ENCODE measurements around the gene PARP1. TPM values are rescaled to one million over a fixed set of nuclear protein-coding genes. Genes with fewer than 3 reads are reported as not detected.
A peak's percentile ranks its signal among the peaks of the same experiment; 100 is the strongest.

PARP1 gene
- total RNA-seq, 1 donor from 2014 or later, result 220 TPM

DNA sequence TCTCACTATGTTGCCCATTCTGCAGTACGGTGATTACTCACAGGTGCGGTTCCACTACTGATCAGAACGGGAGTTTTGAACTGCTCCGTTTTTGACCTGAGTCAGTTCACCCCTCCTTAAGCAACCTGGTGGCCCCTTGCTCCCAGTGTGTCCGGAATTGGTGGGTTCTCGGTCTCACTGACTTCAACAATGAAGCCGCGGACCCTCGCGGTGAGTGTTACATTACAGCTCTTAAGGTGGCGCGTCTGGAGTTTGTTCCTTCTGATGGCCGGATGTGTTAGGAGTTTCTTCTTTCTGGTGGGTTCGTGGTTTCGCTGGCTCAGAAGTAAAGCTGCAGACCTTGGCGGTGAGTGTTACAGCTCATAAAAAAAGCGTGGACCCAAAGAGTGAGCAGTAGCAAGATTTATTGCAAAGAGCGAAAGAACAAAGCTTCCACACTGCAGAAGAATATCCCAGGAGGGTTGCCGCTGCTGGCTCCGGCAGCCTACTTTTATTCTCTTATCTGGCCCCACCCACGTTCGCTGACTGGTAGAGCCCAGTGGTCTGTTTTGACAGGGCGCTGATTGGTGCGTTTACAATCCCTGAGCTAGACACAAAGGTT is 17.6 kb upstream of the PARP1 start:
- Mint-ChIP-seq H3K27me3 (ENCODE audit: insufficient read depth) (peaks cover 8% of the 10 kb centered on the region), H3K9me3 (no peaks in the 10 kb centered on the region), H3K36me3 (ENCODE audit: low read depth) (no peaks in the 10 kb centered on the region), H3K4me3 (peak overlapping the region; percentile 78), H3K27ac (peak overlapping the region; percentile 32), H3K4me1 (ENCODE audit: low read depth) (peaks cover 7% of the 10 kb centered on the region)
- intact Hi-C loops (cut with micrococcal nuclease), result loop anchor here (1.0 to 2.0 kb wide), 2 partner anchors 17 to 125 kb away; partner anchors contain the start of gene PARP1
- peak; percentile 6 for DNase-seq (ENCODE audit: low spot score)

DNA sequence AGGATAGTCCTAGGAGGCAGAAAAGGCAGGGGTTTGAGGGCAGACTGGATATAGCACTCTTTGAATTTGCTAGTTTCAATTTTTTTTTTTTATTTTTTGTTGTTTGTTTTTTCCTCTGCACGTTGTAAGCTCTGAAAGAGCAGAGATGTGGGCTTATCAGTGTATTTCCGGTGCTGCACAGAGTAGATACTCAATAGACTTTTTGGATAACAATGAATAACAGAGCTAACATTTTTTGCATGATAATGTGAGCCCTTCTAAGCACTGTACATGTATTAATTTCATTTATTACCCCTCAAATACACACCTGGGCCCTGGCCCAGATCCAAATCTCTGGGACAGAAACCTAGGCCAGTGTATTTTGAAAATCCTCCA is 17.1 kb upstream of the PARP1 start:
- Mint-ChIP-seq H3K4me1 (ENCODE audit: low read depth) (peaks cover 7% of the 10 kb centered on the region), H3K27me3 (ENCODE audit: insufficient read depth) (peaks cover 8% of the 10 kb centered on the region), H3K4me3 (no peak overlapping the region), H3K9me3 (no peaks in the 10 kb centered on the region), H3K36me3 (ENCODE audit: low read depth) (no peaks in the 10 kb centered on the region), H3K27ac (no peak overlapping the region)
- intact Hi-C loops (cut with micrococcal nuclease), result loop anchor here (1.0 to 2.0 kb wide), 2 partner anchors 17 to 126 kb away; partner anchors contain the start of gene PARP1
- DNase-seq (ENCODE audit: low spot score), result no peak

DNA sequence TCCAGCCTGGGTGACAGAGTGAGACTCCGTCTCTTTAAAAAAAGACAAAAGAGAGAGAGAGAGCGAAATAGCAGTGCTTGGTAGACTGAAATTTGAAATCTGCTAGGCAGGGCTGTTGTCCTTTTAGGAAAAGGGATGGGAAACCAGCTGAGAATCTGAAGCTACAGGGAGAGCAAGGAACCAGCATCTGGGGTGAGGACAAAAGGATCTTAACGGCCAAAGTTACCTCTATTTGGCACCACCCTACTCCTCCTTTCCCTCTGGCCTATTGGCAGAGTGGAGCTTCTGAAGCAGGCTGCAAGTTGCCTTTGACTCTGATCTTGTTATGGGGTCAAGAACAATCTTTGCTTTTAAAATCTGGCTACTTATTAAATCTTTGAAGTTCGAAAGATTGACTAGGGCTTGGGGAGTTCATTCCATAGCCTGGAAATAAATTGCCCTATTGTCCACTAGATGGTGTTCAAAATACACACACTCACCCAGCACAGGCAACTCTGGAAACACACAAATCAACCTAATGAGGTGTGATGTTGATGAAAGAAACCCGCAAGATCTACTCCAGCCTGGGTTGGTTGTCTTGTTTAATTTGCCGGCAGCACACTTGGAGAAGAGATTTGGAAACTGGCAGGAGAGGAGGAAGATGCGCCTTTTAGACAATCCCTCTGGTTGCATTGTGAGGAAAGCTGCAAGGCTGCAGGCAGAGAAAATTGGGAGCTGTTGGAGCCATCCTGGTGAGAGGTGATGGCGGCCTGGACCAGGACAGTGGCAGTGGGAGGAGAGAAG is 16.5 kb upstream of the PARP1 start:
- no peak overlapping the region for H3K4me3 Mint-ChIP-seq
- no peaks in the 10 kb centered on the region for H3K9me3 Mint-ChIP-seq
- intact Hi-C loops (cut with micrococcal nuclease), result loop anchor here (1.0 to 2.0 kb wide), 2 partner anchors 16 to 126 kb away; partner anchors contain the start of gene PARP1
- DNase-seq (ENCODE audit: low spot score), result no peak
- peaks cover 10% of the 10 kb centered on the region for H3K27me3 Mint-ChIP-seq (ENCODE audit: insufficient read depth)
- H3K27ac Mint-ChIP-seq, result peak overlapping the region; percentile 56
- H3K36me3 Mint-ChIP-seq (ENCODE audit: low read depth), result no peaks in the 10 kb centered on the region
- H3K4me1 Mint-ChIP-seq (ENCODE audit: low read depth), result peaks cover 7% of the 10 kb centered on the region

DNA sequence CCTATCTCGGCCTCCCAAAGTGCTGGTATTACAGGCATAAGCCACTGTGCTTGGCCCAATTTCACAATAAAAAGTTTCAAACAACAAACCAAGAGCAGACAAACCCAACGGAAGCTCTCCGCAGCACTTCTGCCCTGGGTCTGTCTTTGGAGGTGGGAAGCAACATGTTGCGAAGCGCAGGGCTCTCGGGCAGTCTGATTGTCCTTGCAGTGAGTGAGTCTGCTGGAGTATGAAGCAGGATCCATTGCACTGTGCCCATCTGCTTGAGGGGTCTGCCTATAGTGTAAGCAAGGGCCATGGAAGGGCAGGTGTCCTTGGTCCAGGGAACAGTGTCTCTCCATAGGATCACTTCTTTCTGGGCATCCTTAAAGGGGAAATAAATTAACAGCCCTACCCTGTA is 14.6 kb upstream of the PARP1 start:
- H3K9me3 Mint-ChIP-seq, result no peaks in the 10 kb centered on the region
- intact Hi-C loops (cut with micrococcal nuclease), result no loop called here

DNA sequence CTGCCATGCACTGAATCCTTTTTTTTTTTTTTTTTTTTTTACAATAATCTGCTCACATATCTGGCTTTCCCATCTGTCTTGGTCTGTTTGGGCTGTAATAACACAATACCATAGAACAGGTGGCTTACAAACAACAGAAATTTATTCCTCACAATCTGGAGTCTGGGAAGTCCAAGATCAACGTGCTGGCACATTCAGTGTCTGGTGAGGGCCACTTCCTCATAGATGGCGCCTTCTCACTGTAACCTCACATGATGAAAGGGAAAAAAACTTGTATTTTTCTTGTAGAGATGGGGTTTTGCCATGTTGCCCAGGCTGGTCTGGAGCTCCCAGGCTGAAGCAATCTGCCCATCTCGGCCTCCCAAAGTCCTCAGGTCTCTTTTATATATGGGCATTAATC is 13.0 kb upstream of the PARP1 start:
- intact Hi-C loops (cut with micrococcal nuclease), result no loop called here
- no peak overlapping the region for H3K4me3 Mint-ChIP-seq
- H3K36me3 Mint-ChIP-seq (ENCODE audit: low read depth), result no peaks in the 10 kb centered on the region
- peaks cover 6% of the 10 kb centered on the region for H3K4me1 Mint-ChIP-seq (ENCODE audit: low read depth)
- H3K27ac Mint-ChIP-seq, result no peak overlapping the region
- no peaks in the 10 kb centered on the region for H3K9me3 Mint-ChIP-seq
- no peak for DNase-seq (ENCODE audit: low spot score)
- H3K27me3 Mint-ChIP-seq (ENCODE audit: insufficient read depth), result peaks cover 15% of the 10 kb centered on the region

More for the DNA sequence above, 14.6 kb upstream of the PARP1 start:
- H3K4me3 Mint-ChIP-seq, result no peak overlapping the region
- H3K27ac Mint-ChIP-seq, result no peak overlapping the region
- H3K36me3 Mint-ChIP-seq (ENCODE audit: low read depth), result no peaks in the 10 kb centered on the region
- H3K27me3 Mint-ChIP-seq (ENCODE audit: insufficient read depth), result peaks cover 9% of the 10 kb centered on the region
- DNase-seq (ENCODE audit: low spot score), result no peak
- peaks cover 7% of the 10 kb centered on the region for H3K4me1 Mint-ChIP-seq (ENCODE audit: low read depth)

DNA sequence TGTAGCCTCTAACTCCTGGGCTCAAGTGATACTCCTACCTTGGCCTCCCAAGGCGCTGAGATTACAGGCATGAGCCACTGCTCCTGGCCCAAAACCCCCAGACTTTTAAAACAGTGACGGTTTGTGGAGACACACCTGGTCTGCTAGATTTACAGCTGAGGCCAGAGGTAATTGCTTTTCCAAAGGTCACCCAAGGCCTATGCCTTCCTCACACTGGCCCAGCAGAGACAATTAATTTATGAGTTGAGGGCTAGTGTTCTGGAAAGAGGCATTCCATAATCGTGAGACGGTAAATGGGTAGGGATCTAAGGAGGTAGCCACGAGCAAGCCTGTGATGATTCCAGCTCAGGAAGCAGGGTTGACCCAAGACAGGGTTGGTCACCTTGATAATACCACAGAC is 12.4 kb upstream of the PARP1 start:
- no peaks in the 10 kb centered on the region for H3K4me1 Mint-ChIP-seq (ENCODE audit: low read depth)
- peaks cover 15% of the 10 kb centered on the region for H3K27me3 Mint-ChIP-seq (ENCODE audit: insufficient read depth)
- intact Hi-C loops (cut with micrococcal nuclease), result no loop called here
- no peak for DNase-seq (ENCODE audit: low spot score)
- H3K4me3 Mint-ChIP-seq, result no peak overlapping the region
- no peak overlapping the region for H3K27ac Mint-ChIP-seq
- no peaks in the 10 kb centered on the region for H3K36me3 Mint-ChIP-seq (ENCODE audit: low read depth)
- H3K9me3 Mint-ChIP-seq, result no peaks in the 10 kb centered on the region

DNA sequence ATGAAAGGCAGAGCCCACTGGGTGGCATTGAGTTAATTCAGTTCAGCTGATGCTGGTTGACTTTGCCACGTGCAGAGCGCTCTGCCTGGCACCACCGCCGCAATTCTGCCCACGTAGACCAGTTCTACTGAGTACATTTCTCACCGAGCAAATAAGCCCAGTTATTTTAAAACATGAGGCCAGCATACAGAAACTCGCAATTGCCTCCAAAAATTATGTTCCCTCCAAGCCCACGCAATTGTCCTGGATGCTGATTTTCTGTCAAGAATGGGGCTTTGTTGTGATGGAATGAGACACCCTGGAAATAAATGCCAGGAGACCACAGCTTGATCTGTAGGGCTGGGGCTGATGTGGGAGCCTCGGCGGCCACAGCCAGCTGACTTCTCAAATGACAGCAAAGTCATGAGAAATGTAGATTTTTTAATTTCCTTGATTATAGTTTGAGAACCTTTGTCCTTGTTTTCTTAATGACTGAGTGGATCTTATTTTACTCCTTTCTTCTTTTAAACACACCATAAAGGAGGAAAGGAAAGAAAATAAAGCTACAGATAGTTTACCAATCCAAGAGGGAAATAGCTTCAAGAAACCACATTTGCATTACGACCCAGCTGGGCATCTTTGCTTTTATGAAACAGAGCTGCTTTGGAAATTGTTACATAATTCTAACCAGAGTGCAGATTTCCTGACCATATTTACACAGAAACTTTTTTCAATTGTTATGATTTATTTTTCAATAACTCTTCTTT is 11.6 kb upstream of the PARP1 start:
- no peaks in the 10 kb centered on the region for H3K36me3 Mint-ChIP-seq (ENCODE audit: low read depth)
- H3K27me3 Mint-ChIP-seq (ENCODE audit: insufficient read depth), result peaks cover 15% of the 10 kb centered on the region
- no peak for DNase-seq (ENCODE audit: low spot score)
- H3K27ac Mint-ChIP-seq, result no peak overlapping the region
- no peaks in the 10 kb centered on the region for H3K4me1 Mint-ChIP-seq (ENCODE audit: low read depth)
- no peaks in the 10 kb centered on the region for H3K9me3 Mint-ChIP-seq
- no peak overlapping the region for H3K4me3 Mint-ChIP-seq
- intact Hi-C loops (cut with micrococcal nuclease), result no loop called here

DNA sequence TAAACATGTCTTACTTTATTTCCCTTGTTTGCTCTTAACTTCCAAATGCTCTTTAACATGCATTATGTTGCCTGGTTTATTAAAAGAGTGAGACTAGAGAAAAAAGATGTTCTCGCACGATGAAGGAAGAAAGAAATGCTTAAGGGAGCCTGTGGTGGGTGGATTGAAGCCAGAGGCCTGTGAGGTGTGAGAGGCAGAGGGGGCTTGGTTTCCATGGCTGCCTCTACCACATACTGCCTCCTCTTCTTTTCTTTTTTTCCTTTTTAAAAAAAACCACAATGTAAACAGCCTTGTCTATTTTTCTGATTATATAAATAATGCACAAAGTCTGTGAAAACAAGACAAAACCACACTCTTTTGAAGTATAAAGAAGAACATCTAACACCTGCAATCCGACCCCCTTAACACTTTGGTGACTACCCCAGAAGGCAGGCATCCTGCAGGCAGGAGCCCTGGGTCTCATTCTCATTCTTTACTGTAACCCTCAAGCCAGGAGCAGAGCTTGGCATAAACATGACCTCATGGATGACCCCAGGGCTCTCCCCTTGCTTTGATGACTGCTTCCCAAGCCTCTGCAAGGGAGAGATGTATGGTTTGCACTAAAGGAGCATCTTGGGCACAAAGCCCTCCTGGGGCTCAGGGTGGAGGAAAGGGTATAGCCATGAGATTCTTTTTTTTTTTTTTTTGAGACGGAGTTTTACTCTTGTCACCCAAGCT is 10.1 kb upstream of the PARP1 start:
- Mint-ChIP-seq H3K9me3 (no peaks in the 10 kb centered on the region), H3K4me1 (ENCODE audit: low read depth) (no peaks in the 10 kb centered on the region), H3K36me3 (ENCODE audit: low read depth) (no peaks in the 10 kb centered on the region), H3K27me3 (ENCODE audit: insufficient read depth) (peaks cover 16% of the 10 kb centered on the region), H3K4me3 (no peak overlapping the region), H3K27ac (no peak overlapping the region)
- intact Hi-C loops (cut with micrococcal nuclease), result no loop called here
- no peak for DNase-seq (ENCODE audit: low spot score)

DNA sequence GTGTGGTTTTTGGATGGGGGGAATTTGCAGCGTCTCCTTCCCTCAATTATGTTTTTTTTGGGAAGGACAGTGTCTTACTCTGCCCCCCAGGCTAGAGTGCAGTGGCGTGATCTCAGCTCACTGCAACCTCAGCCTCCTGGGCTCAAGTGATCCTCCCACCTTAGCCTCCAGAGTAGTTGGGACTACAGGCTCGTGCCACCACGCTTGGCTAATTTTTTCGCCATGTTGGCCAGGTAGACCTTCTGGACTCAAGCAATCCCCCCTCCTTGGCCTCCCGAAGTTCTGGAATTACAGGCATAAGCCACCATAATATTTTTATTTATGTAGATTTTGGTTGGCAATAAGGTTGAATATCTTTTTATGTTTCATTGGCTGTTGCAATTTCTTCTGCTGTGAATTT is 9.5 kb upstream of the PARP1 start:
- intact Hi-C loops (cut with micrococcal nuclease), result no loop called here
- Mint-ChIP-seq H3K27me3 (ENCODE audit: insufficient read depth) (peaks cover 18% of the 10 kb centered on the region), H3K9me3 (no peaks in the 10 kb centered on the region), H3K4me1 (ENCODE audit: low read depth) (no peaks in the 10 kb centered on the region), H3K36me3 (ENCODE audit: low read depth) (no peaks in the 10 kb centered on the region), H3K27ac (no peak overlapping the region), H3K4me3 (no peak overlapping the region)
- DNase-seq (ENCODE audit: low spot score), result no peak

DNA sequence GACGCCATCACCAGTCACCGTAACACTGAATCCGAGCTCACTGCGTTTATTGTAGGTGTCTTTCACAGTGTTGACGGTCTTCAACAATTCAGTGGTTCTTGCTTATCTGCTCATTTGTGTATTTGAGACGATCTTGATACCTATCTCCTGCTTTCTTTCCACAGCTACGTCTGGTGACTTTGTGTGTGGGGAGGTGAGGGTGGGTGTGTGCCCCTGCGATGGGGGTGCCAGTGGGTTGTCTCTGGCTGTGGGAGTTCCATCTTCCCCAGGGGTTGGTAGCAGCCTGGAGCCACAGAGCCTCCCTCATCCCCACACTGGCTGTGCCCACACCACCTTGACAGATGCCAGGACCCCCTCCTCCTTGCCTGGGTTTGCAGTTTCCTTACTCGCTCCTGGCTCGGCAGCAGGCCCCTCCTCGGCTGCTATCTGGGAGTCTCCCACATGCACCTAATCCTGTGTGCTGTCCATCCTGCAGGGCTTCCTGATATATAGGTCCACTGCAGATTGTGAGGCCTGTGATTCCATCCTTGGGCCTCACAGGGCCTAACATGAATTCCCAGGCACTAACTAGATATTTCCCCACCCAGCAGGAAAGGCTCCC is 6.3 kb upstream of the PARP1 start:
- H3K9me3 Mint-ChIP-seq, result no peaks in the 10 kb centered on the region
- intact Hi-C loops (cut with micrococcal nuclease), result no loop called here
- no peak for DNase-seq (ENCODE audit: low spot score)
- H3K27me3 Mint-ChIP-seq (ENCODE audit: insufficient read depth), result peaks cover 16% of the 10 kb centered on the region
- H3K4me1 Mint-ChIP-seq (ENCODE audit: low read depth), result no peaks in the 10 kb centered on the region
- H3K36me3 Mint-ChIP-seq (ENCODE audit: low read depth), result no peaks in the 10 kb centered on the region
- no peak overlapping the region for H3K4me3 Mint-ChIP-seq
- H3K27ac Mint-ChIP-seq, result no peak overlapping the region

DNA sequence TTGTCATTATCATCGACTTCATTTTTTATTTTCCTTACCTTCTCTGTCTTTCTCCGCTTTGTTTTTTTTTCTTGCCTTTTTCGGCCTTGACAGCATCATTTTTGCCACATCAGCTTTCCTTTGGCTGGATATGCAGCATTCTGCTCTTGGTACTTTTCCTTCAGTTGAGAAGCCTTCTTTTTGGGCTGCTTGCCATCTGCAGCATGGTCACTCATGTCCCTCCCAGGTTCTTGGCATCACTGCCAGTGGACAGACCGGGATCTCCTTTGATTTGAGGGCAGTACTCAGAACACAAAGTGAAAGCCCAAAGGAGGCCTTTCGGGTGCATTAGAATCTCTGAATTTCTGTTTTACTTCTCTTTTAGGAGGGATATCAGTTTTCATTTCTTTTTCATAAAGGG is 3.7 kb upstream of the PARP1 start:
- Mint-ChIP-seq H3K27me3 (ENCODE audit: insufficient read depth) (peaks cover 15% of the 10 kb centered on the region), H3K27ac (no peak overlapping the region), H3K4me1 (ENCODE audit: low read depth) (peaks cover 8% of the 10 kb centered on the region), H3K4me3 (no peak overlapping the region), H3K36me3 (ENCODE audit: low read depth) (peaks cover 5% of the 10 kb centered on the region), H3K9me3 (no peaks in the 10 kb centered on the region)
- no peak for DNase-seq (ENCODE audit: low spot score)
- intact Hi-C loops (cut with micrococcal nuclease), result no loop called here

DNA sequence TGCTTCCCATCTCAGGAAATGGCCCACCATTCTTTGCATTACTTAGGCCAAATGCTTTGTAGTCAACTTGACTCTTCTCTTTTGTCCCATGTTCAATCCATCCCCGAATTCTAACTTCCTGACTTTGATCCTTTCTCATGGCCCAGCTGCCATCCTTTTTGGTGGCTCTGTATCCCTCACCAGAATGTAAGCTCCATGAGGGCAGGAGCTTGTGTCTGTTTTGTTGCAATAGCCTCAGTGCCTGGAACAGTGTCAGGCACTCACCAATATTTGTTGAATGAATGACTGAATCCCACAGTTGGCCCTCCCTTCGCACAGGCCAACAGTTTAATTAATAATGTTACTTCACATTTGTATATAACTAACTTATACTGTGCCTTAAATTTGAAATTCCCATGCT is 3.1 kb upstream of the PARP1 start:
- H3K4me1 Mint-ChIP-seq (ENCODE audit: low read depth), result peaks cover 15% of the 10 kb centered on the region
- intact Hi-C loops (cut with micrococcal nuclease), result no loop called here

More for the DNA sequence above, 3.1 kb upstream of the PARP1 start:
- Mint-ChIP-seq H3K4me3 (no peak overlapping the region), H3K27ac (no peak overlapping the region), H3K9me3 (no peaks in the 10 kb centered on the region), H3K27me3 (ENCODE audit: insufficient read depth) (peaks cover 11% of the 10 kb centered on the region), H3K36me3 (ENCODE audit: low read depth) (peaks cover 9% of the 10 kb centered on the region)
- DNase-seq (ENCODE audit: low spot score), result no peak

Data from activated T-helper 1 cell treated with anti-CD3 and anti-CD28 coated beads, Interleukin-12 subunit alpha, Interleukin-12 subunit beta, Interleukin-2, Interleukin-4 antibody, amounts not matched to agents 30 ng/mL and 10 ng/mL and 1 ng/mL, durations not matched to agents 14 hours and 24 hours and 36 hours (primary cell).